Esophagus muscularis mucosa (tissue), 3 donors: Measurements from ENCODE around the gene PSTPIP2.

Experiments
- POLR2A ChIP-seq: fragments of 450-650 bp; IDR thresholded peaks from one replicate; pipeline ENCODE4 v1.6.1; 2017; ENCODE audit warnings: antibody characterized with exemption, moderate library complexity, mild to moderate bottlenecking, low read depth
- TF ChIP-seq, protein P1 (sequence below), 3 experiments: fragments of 200-600 bp in 2 of 3; fragments of 450-650 bp in 1 of 3; sonication (generic) in 2 of 3; IDR thresholded peaks; one replicate each; pipeline ENCODE4 v1.5.1; 2017 to 2019; ENCODE audit warnings: antibody characterized with exemption in 3 of 3, mild to moderate bottlenecking in 2 of 3, moderate library complexity in 1 of 3

DNA sequence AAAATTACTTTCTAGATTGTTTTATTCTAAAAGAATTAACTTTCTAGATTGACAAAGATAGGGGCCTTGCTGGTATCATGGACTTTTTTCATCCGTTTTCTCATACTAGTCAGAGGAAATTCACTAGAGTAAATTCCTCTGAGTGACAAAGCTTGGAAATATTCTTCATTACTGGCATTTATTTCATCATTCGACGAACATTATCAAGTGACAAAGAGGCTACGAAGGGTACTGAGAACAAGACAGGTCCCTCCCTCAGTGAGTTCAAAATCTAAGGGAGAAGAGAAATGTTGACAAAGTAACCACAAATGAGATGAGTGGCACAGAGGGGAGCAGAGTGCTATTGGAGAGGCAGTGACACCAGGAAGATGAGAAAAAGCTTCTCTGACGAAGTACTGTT, 109.2 kb downstream of the PSTPIP2 start:
- TF ChIP-seq, protein P1, sequence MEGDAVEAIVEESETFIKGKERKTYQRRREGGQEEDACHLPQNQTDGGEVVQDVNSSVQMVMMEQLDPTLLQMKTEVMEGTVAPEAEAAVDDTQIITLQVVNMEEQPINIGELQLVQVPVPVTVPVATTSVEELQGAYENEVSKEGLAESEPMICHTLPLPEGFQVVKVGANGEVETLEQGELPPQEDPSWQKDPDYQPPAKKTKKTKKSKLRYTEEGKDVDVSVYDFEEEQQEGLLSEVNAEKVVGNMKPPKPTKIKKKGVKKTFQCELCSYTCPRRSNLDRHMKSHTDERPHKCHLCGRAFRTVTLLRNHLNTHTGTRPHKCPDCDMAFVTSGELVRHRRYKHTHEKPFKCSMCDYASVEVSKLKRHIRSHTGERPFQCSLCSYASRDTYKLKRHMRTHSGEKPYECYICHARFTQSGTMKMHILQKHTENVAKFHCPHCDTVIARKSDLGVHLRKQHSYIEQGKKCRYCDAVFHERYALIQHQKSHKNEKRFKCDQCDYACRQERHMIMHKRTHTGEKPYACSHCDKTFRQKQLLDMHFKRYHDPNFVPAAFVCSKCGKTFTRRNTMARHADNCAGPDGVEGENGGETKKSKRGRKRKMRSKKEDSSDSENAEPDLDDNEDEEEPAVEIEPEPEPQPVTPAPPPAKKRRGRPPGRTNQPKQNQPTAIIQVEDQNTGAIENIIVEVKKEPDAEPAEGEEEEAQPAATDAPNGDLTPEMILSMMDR (IDR thresholded peaks at IDR 0.05) = no peak
- no peak for TF ChIP-seq POLR2A
